ENCODE data around the gene HMBS.
"Not testable (repeated sequence)": the region's sequence is repeated elsewhere in the genome, so short reads cannot be mapped to it uniquely, and the experiment has no call there.

The HMBS gene

DNA sequence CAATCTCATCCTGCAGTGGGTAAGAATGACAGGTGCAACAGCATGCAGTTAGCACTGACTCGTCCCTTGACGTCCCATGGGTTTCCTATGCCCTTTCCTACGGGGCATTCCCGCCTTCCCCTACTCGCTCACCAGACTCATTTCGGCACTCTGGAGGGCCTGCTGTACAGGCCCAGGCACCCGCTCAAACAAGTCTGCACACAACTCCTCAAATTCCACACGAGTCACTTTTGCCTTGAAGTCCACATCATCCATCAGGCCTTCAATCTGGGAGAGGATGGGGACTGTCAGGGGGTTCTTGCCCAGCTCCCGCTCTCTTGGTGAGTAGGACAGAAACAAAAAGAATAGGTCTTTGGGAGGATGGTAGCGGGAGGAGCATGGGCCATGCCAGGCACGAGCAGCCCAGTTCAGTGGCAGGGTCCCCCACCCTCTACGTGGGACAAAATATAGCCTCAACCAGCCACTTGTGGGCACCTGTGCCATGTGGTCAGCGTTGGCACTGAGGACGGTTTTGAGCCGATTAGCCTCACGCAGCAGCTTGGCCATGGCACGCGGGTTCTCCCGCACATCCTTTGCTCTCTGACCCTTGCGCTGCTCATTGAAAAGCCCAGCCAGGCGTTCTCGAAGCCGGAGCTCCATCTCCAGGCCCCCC is 32.4 kb upstream of the HMBS start:
- H3K27me3 ChIP-seq (ENCODE audit: control insufficient read depth, insufficient read depth, low read length), result no peaks in the 10 kb centered on the region
- peaks cover 77% of the 10 kb centered on the region for H3K36me3 ChIP-seq (ENCODE audit: control insufficient read depth, insufficient read depth, low read length)
- H3K9me3 ChIP-seq (ENCODE audit: control insufficient read depth, insufficient read depth, low read length), result no peaks in the 10 kb centered on the region
- H3K4me1 ChIP-seq (ENCODE audit: control insufficient read depth, insufficient read depth, low read length), result peaks cover 3% of the 10 kb centered on the region
- no peak overlapping the region for H3K4me3 ChIP-seq (ENCODE audit: low read depth, low read length)
- H3K9ac ChIP-seq (ENCODE audit: low read depth, low read length), result no peak overlapping the region

DNA sequence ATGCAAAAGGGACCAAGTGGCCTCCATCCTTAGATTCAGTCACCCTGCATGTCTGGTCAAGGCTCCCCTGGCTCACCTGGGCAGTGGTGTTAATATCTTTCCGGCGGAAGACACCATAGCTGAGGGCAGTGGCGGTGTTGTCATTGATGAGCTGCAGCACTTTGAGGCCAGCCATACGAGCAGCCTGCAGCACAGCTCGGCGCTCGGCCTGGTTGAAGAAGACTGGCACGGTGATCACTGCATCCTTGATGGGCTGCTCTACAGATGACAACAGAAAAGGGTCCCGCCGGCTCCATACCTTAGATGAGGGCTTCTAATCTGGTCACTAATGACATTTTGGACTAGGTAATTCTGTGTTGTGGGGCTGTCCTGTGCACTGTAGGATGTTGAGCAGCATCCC is 30.3 kb upstream of the HMBS start:
- Histone ChIP-seq H3K9ac (ENCODE audit: low read depth, low read length) (no peak overlapping the region), H3K36me3 (ENCODE audit: control insufficient read depth, insufficient read depth, low read length) (peaks cover 56% of the 10 kb centered on the region), H3K4me3 (ENCODE audit: low read depth, low read length) (no peak overlapping the region), H3K4me1 (ENCODE audit: control insufficient read depth, insufficient read depth, low read length) (peaks cover 3% of the 10 kb centered on the region), H3K27me3 (ENCODE audit: control insufficient read depth, insufficient read depth, low read length) (no peaks in the 10 kb centered on the region), H3K9me3 (ENCODE audit: control insufficient read depth, insufficient read depth, low read length) (no peaks in the 10 kb centered on the region)

DNA sequence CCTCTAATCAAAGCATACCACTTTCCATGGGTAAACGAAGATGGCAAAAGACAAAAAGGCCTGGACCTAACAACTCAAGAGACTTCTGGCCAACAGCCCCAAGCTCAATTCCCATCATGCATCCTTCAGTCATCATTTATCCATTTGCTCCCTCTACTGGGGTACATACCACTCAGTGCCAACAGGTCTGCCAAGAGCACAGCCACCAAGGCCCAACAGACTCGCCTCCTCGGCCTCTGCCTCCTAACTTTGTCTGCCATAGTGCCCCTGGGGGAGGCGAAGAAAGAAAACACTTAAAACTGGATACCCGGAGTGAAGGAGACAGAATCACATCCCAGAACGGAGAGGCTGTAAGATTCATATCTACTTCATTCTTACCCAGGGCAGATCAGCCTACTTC is 28.8 kb upstream of the HMBS start:
- Histone ChIP-seq H3K27me3 (ENCODE audit: control insufficient read depth, insufficient read depth, low read length) (no peaks in the 10 kb centered on the region), H3K9ac (ENCODE audit: low read depth, low read length) (peak overlapping the region; percentile 79), H3K4me1 (ENCODE audit: control insufficient read depth, insufficient read depth, low read length) (peaks cover 3% of the 10 kb centered on the region), H3K36me3 (ENCODE audit: control insufficient read depth, insufficient read depth, low read length) (peaks cover 46% of the 10 kb centered on the region), H3K9me3 (ENCODE audit: control insufficient read depth, insufficient read depth, low read length) (no peaks in the 10 kb centered on the region), H3K4me3 (ENCODE audit: low read depth, low read length) (peak overlapping the region; percentile 87)

GRCh38 chr11:119056421-119056999 is 28.2 kb upstream of the HMBS start:
- H3K4me1 ChIP-seq (ENCODE audit: control insufficient read depth, insufficient read depth, low read length), result peaks cover 3% of the 10 kb centered on the region
- H3K36me3 ChIP-seq (ENCODE audit: control insufficient read depth, insufficient read depth, low read length), result peaks cover 40% of the 10 kb centered on the region
- peak overlapping the region; percentile 79 for H3K9ac ChIP-seq (ENCODE audit: low read depth, low read length)
- H3K4me3 ChIP-seq (ENCODE audit: low read depth, low read length), result peak overlapping the region; percentile 87
- H3K9me3 ChIP-seq (ENCODE audit: control insufficient read depth, insufficient read depth, low read length), result no peaks in the 10 kb centered on the region
- H3K27me3 ChIP-seq (ENCODE audit: control insufficient read depth, insufficient read depth, low read length), result no peaks in the 10 kb centered on the region

DNA sequence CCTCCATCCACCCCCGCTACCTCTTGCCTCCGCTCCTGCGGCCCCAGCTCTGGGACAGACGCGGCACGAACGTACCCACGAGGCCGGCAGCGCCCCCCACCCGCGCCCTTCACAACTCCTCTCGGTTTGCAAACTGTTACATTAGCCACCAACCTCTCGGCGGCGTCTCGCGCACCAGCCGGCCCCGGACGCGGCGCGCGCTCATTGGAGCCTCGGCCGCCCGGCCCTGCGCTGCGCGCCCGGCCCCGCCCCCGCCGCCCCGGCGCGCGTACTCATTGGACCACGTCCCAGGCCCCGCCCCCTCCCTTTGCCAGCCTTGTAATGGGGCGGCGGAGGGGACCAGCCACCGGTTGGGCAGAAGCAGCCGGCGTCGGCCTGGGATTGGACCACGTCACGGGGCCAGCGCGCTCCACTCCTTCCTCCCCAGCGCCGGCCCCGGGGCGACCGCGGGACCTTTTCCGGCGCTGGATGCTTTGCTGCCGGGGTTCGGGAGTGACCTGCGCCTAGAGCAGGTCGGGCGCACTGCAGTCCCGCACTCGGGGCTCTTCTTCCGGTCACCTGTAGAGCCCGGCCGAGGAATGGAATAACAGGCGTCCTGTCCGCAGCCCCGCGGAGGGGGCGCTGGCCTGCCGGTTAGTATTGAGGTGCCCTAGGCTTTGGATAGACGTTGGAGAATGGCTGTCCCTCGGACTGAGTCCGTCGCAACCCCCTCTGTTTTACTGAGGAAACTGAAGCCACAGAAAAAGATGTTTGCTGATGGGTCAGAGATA is 27.5 kb upstream of the HMBS start, which contains the start of gene HYOU1:
HYOU1 (minus strand) TSS at position 206 of the 770 bp plus-strand sequence. CDS start 1,045 bp downstream, outside the sequence.
- peaks cover 33% of the 10 kb centered on the region for H3K36me3 ChIP-seq (ENCODE audit: control insufficient read depth, insufficient read depth, low read length)
- peaks cover 3% of the 10 kb centered on the region for H3K4me1 ChIP-seq (ENCODE audit: control insufficient read depth, insufficient read depth, low read length)
- H3K4me3 ChIP-seq (ENCODE audit: low read depth, low read length), result peak within 1 kb of the TSS; percentile 90
- H3K9ac ChIP-seq (ENCODE audit: low read depth, low read length), result peak within 1 kb of the TSS; percentile 79
- no peaks in the 10 kb centered on the region for H3K9me3 ChIP-seq (ENCODE audit: control insufficient read depth, insufficient read depth, low read length)
- no peaks in the 10 kb centered on the region for H3K27me3 ChIP-seq (ENCODE audit: control insufficient read depth, insufficient read depth, low read length)

GRCh38 chr11:119059128-119059527 is 25.6 kb upstream of the HMBS start:
- not testable (repeated sequence) for H3K9ac ChIP-seq (ENCODE audit: low read depth, low read length); H3K27me3 ChIP-seq (ENCODE audit: control insufficient read depth, insufficient read depth, low read length); H3K4me1 ChIP-seq (ENCODE audit: control insufficient read depth, insufficient read depth, low read length); H3K9me3 ChIP-seq (ENCODE audit: control insufficient read depth, insufficient read depth, low read length); H3K4me3 ChIP-seq (ENCODE audit: low read depth, low read length)
- peaks cover 14% of the 10 kb centered on the region for H3K36me3 ChIP-seq (ENCODE audit: control insufficient read depth, insufficient read depth, low read length)

DNA sequence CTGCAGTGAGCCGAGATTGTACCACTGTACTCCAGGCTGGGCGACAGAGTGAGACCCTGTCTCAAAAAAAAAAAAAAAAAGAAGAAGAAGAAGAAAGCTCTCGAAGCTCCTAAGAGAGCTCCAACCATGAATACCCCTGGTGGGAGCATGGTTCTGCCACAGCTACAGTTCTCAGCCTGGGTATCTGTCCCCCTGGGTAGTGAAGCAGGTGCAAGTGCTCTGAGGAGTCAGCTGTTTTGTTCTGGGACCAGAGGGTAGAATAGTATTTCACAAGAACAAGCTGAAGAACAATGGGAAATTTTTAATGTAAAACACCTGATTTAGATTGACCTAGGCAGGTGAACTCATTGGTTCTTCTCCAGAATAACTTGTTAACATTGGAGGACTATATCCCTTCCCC is 23.4 kb upstream of the HMBS start:
- H3K9ac ChIP-seq (ENCODE audit: low read depth, low read length), result no peak overlapping the region
- no peaks in the 10 kb centered on the region for H3K9me3 ChIP-seq (ENCODE audit: control insufficient read depth, insufficient read depth, low read length)
- no peaks in the 10 kb centered on the region for H3K4me1 ChIP-seq (ENCODE audit: control insufficient read depth, insufficient read depth, low read length)
- no peaks in the 10 kb centered on the region for H3K27me3 ChIP-seq (ENCODE audit: control insufficient read depth, insufficient read depth, low read length)
- no peaks in the 10 kb centered on the region for H3K36me3 ChIP-seq (ENCODE audit: control insufficient read depth, insufficient read depth, low read length)
- H3K4me3 ChIP-seq (ENCODE audit: low read depth, low read length), result no peak overlapping the region

DNA sequence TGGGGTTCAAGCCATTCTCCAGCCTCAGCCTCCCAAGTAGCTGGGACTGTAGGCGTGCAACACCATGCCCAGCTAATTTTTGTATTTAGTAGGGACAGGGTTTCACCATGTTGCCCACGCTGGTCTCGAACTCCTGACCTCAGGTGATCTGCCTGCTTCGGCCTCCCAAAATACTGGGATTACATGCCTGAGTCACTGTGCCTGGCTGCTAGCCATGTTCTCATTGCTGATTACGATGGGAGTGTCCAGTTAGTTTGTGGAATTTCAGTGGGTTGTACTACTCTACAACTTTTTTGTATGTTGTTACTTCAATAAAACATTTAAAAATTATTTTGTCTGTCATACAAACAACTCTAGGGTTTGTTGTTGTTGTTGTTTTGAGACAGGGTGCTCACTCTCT is 21.9 kb upstream of the HMBS start:
- H3K4me3 ChIP-seq (ENCODE audit: low read depth, low read length), result no peak overlapping the region
- H3K27me3 ChIP-seq (ENCODE audit: control insufficient read depth, insufficient read depth, low read length), result no peaks in the 10 kb centered on the region
- H3K36me3 ChIP-seq (ENCODE audit: control insufficient read depth, insufficient read depth, low read length), result no peaks in the 10 kb centered on the region
- no peak overlapping the region for H3K9ac ChIP-seq (ENCODE audit: low read depth, low read length)
- H3K9me3 ChIP-seq (ENCODE audit: control insufficient read depth, insufficient read depth, low read length), result no peaks in the 10 kb centered on the region
- H3K4me1 ChIP-seq (ENCODE audit: control insufficient read depth, insufficient read depth, low read length), result no peaks in the 10 kb centered on the region

- Histone ChIP-seq H3K9ac (ENCODE audit: low read depth, low read length) (no peak overlapping the region), H3K36me3 (ENCODE audit: control insufficient read depth, insufficient read depth, low read length) (no peaks in the 10 kb centered on the region)
These were observed 19.3 kb upstream of the HMBS start for GRCh38 chr11:119065369-119065768.

DNA sequence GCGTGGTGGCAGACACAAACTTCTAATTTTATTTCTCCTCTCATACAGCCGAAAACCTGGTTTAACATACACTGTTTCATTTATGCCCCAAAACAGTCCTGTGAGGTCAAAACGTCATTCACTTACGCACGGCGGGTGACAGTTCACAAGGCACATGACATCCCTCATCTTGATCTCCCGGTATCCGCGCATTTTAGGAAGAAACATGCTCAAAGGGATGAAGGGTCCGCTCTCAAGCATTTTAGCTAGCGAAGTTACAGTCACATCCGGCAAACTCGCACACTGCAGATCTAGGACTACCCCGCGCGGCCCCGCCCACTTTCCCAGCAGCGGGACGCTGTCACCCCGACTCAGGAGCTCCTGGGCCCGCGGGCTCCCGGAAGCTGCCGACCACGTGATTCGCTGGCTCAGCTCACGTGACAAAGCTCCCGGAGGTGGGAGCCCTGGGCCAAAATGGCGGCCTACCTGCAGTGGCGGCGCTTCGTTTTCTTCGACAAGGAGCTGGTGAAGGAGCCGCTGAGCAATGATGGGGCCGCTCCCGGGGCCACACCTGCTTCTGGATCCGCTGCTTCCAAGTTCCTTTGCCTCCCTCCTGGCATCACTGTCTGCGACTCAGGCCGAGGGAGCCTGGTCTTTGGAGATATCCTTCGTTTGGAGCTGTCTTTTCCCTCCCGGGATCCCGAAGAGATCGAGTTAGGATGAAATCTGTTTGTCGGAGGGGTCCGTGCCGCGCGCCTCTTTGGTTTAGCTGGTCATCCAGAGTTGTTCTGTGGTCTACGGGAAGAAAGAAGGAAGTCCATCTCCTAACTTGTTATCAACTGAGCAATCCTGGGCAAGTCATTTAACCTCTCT is 17.1 kb upstream of the HMBS start, which contains the start of gene VPS11:
VPS11 (plus strand) TSS at position 448 of the 852 bp plus-strand sequence; CDS start at position 454, 6 bp downstream.
- no peaks in the 10 kb centered on the region for H3K9me3 ChIP-seq (ENCODE audit: control insufficient read depth, insufficient read depth, low read length)
- no peaks in the 10 kb centered on the region for H3K4me1 ChIP-seq (ENCODE audit: control insufficient read depth, insufficient read depth, low read length)
- no peaks in the 10 kb centered on the region for H3K27me3 ChIP-seq (ENCODE audit: control insufficient read depth, insufficient read depth, low read length)
- peak within 1 kb of the TSS; percentile 89 for H3K4me3 ChIP-seq (ENCODE audit: low read depth, low read length)
- no peaks in the 10 kb centered on the region for H3K36me3 ChIP-seq (ENCODE audit: control insufficient read depth, insufficient read depth, low read length)
- peak within 1 kb of the TSS; percentile 85 for H3K9ac ChIP-seq (ENCODE audit: low read depth, low read length)

More at GRCh38 chr11:119065369-119065768, 19.3 kb upstream of the HMBS start:
- no peaks in the 10 kb centered on the region for H3K4me1 ChIP-seq (ENCODE audit: control insufficient read depth, insufficient read depth, low read length)
- no peaks in the 10 kb centered on the region for H3K27me3 ChIP-seq (ENCODE audit: control insufficient read depth, insufficient read depth, low read length)
- no peak overlapping the region for H3K4me3 ChIP-seq (ENCODE audit: low read depth, low read length)
- H3K9me3 ChIP-seq (ENCODE audit: control insufficient read depth, insufficient read depth, low read length), result no peaks in the 10 kb centered on the region

- Histone ChIP-seq H3K9me3 (ENCODE audit: control insufficient read depth, insufficient read depth, low read length) (no peaks in the 10 kb centered on the region), H3K36me3 (ENCODE audit: control insufficient read depth, insufficient read depth, low read length) (peaks cover 47% of the 10 kb centered on the region)
These were observed 6.8 kb upstream of the HMBS start for GRCh38 chr11:119077839-119078238.

More at GRCh38 chr11:119077839-119078238, 6.8 kb upstream of the HMBS start:
- H3K27me3 ChIP-seq (ENCODE audit: control insufficient read depth, insufficient read depth, low read length), result no peaks in the 10 kb centered on the region
- no peaks in the 10 kb centered on the region for H3K4me1 ChIP-seq (ENCODE audit: control insufficient read depth, insufficient read depth, low read length)
- no peak overlapping the region for H3K9ac ChIP-seq (ENCODE audit: low read depth, low read length)
- H3K4me3 ChIP-seq (ENCODE audit: low read depth, low read length), result no peak overlapping the region

All from iPS-15b (cell line).